Measurements from ENCODE around the gene ATXN7L1.

- TF ChIP-seq CTCF (IDR thresholded peaks at IDR 0.05) (no peak), POLR2AphosphoS5 (IDR thresholded peaks at IDR 0.05) (no peak)
Measured at GRCh38 chr7:105625986-105626385, 250.4 kb downstream of the ATXN7L1 start.

Measured in gastroesophageal sphincter (tissue), 3 donors.